ENCODE results near the gene DNM3. TPM values are rescaled to one million over a fixed set of nuclear protein-coding genes. Genes with fewer than 3 reads are reported as not detected.

Gene DNM3
- total and polyA plus RNA-seq, 2 of the 8 experiments (the other 6 are each of a cell fraction or from before 2014, with no cell fraction given) = 2.0 to 8.5 TPM

DNA sequence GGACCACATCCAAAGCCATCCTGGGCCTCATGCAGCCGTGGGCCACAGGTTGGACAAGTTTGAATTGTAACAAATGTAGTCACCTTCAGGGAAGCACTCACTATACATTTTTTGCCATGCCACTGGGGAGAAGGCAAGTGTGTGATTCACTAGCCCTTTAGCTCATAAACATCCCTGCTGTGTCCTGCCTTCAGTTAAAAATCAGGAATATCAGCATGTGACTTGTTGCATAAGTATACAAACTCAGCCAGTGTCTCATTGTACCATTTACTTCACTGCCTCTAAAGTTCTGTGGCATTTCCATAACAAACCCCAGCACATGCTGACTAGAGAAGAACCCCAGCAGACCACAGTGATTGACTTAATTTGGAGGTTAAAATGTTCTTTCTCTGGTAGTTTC is 437.2 kb downstream of the DNM3 start:
- Histone ChIP-seq H4K8ac (ENCODE audit: extremely low read depth, insufficient read depth, low read length) (no peak overlapping the region), H3K4me3 (ENCODE audit: extremely low read depth in 1 of 4, insufficient read depth in 2 of 4, low read depth in 3 of 4, low read length in 4 of 4) (no peak overlapping the region; a peak in 1 of 8 replicates), H3K4me1 (replicated peaks in 1 of 4; ENCODE audit: control insufficient read depth in 3 of 4, insufficient read depth in 4 of 4, low read length in 3 of 4) (peaks cover 0 to 17% (median 11%) of the 10 kb centered on the region in 4 experiments; a peak in 3 of 7 replicates), H4K20me1 (replicated peaks in 1 of 2; ENCODE audit: control insufficient read depth in 1 of 2, insufficient read depth in 2 of 2, low read length in 2 of 2) (no peaks in the 10 kb centered on the region), H2BK20ac (ENCODE audit: low read length) (no peak overlapping the region), H2AFZ (ENCODE audit: low read length) (no peak overlapping the region), H3K79me2 (ENCODE audit: control insufficient read depth in 1 of 2, insufficient read depth in 2 of 2, low read length in 2 of 2) (no peaks in the 10 kb centered on the region), H3K23me2 (ENCODE audit: low read depth, low read length) (no peaks in the 10 kb centered on the region), H3K36me3 (ENCODE audit: control insufficient read depth in 2 of 4, insufficient read depth in 4 of 4, low read length in 3 of 4) (no peaks in the 10 kb centered on the region), H3K27me3 (replicated peaks in 1 of 4; ENCODE audit: control insufficient read depth in 3 of 4, extremely low read depth in 1 of 4, insufficient read depth in 3 of 4, low read length in 3 of 4) (no peaks in the 10 kb centered on the region), H3K9ac (replicated peaks in 1 of 4; ENCODE audit: extremely low read depth in 1 of 4, low read depth in 3 of 4, low read length in 3 of 4) (no peak overlapping the region), H3K9me3 (ENCODE audit: insufficient read depth in 2 of 2, low read depth in 1 of 2, low read length in 1 of 2) (no peaks in the 10 kb centered on the region), H2BK15ac (ENCODE audit: low read length) (no peak overlapping the region), H2BK12ac (ENCODE audit: low read depth, low read length) (no peak overlapping the region), H2BK5ac (ENCODE audit: low read depth, low read length) (no peak overlapping the region), H3K4me2 (ENCODE audit: insufficient read depth in 1 of 2, low read depth in 2 of 2, low read length in 2 of 2) (peak overlapping the region in 1 of 2 experiments; percentile 14; a peak in 2 of 4 replicates), H3K79me1 (ENCODE audit: low read depth, low read length) (no peaks in the 10 kb centered on the region), H3K14ac (ENCODE audit: insufficient read length) (no peak overlapping the region), H2BK120ac (replicated peaks; ENCODE audit: low read depth, low read length) (no peak overlapping the region), H2AK5ac (ENCODE audit: low read depth, low read length) (no peak overlapping the region), H3K27ac (ENCODE audit: low read depth, low read length) (no peak overlapping the region), H3K18ac (ENCODE audit: extremely low read depth, low read length) (no peak overlapping the region), H4K5ac (ENCODE audit: insufficient read length, low read depth, low read length) (no peak overlapping the region), H3K56ac (replicated peaks; ENCODE audit: insufficient read length, low read depth, low read length) (no peak overlapping the region), H4K91ac (replicated peaks; ENCODE audit: insufficient read length, low read length) (no peak overlapping the region), H3K4ac (replicated peaks; ENCODE audit: insufficient read length, low read depth, low read length) (no peak overlapping the region), H3K23ac (ENCODE audit: insufficient read length) (no peak overlapping the region)
- POLR2A ChIA-PET (ENCODE audit: partially characterized antibody) = interaction anchor here (0.8 to 1.0 kb wide), 2 partner anchors 24 to 122 kb away, joined by 3 read pairs; no protein-coding TSS in a partner anchor
- WGBS, 2 experiments (ENCODE audit: extremely low coverage in 1 of 2, insufficient coverage in 1 of 2, insufficient read length in 1 of 2, insufficient replicate concordance in 2 of 2, low coverage in 1 of 2, low lambda C conversion rate in 2 of 2, missing lambda C conversion rate in 1 of 2) = 0% methylated on average over 1 of the region's 1 CpG; no CpG with 5 or more reads in 1 of the 2 experiments
- FAIRE-seq (peak; percentile 84), DNase-seq (ENCODE audit: low read depth in 1 of 2, low spot score in 2 of 2) (peak in 1 of 2 experiments; percentile 17)
- CTCF ChIA-PET (ENCODE audit: partially characterized antibody) = interaction anchor here (0.6 to 1.0 kb wide), 2 partner anchors 22 to 114 kb away, joined by 3 read pairs; no protein-coding TSS in a partner anchor
- no peak for TF ChIP-seq MAFK (IDR thresholded peaks at IDR 0.05; ENCODE audit: low read depth, low read length)
- no peak for TF ChIP-seq CBX5 (IDR thresholded peaks at IDR 0.05; ENCODE audit: low read depth, low read length)
- TF ChIP-seq SRF (IDR thresholded peaks at IDR 0.05; ENCODE audit: low read depth, low read length) = no peak
- no peak for TF ChIP-seq CHD1 (IDR thresholded peaks at IDR 0.05; ENCODE audit: low read depth, low read length)
- TF ChIP-seq HDAC2 (IDR thresholded peaks at IDR 0.05; ENCODE audit: borderline replicate concordance in 1 of 2, low read depth in 2 of 2, low read length in 2 of 2) = peak in 1 of 2 experiments; percentile 78; a peak in 1 of 4 replicates
- TF ChIP-seq GTF2F1 (IDR thresholded peaks at IDR 0.05; ENCODE audit: borderline replicate concordance, low read depth, low read length) = no peak
- TF ChIP-seq ZNF274 (IDR thresholded peaks at IDR 0.05; ENCODE audit: borderline replicate concordance, extremely low read depth, low read length) = no peak
- TF ChIP-seq SUZ12 (IDR thresholded peaks at IDR 0.05; ENCODE audit: low read length) = no peak
- TF ChIP-seq ASH2L (IDR thresholded peaks at IDR 0.05; ENCODE audit: low read length) = no peak
- TF ChIP-seq SIN3A (conservative IDR thresholded peaks at IDR 0.05 in 1 of 2, IDR thresholded peaks at IDR 0.05 in 1 of 2; ENCODE audit: low read depth in 1 of 2, low read length in 2 of 2) = no peak
- no peak for TF ChIP-seq KDM5A (IDR thresholded peaks at IDR 0.05; ENCODE audit: low read length)
- TF ChIP-seq SP2 (IDR thresholded peaks at IDR 0.05; ENCODE audit: low read length) = no peak

Data from H1 (cell line).